ENCODE data around the gene FAM120A.

FAM120A gene

DNA sequence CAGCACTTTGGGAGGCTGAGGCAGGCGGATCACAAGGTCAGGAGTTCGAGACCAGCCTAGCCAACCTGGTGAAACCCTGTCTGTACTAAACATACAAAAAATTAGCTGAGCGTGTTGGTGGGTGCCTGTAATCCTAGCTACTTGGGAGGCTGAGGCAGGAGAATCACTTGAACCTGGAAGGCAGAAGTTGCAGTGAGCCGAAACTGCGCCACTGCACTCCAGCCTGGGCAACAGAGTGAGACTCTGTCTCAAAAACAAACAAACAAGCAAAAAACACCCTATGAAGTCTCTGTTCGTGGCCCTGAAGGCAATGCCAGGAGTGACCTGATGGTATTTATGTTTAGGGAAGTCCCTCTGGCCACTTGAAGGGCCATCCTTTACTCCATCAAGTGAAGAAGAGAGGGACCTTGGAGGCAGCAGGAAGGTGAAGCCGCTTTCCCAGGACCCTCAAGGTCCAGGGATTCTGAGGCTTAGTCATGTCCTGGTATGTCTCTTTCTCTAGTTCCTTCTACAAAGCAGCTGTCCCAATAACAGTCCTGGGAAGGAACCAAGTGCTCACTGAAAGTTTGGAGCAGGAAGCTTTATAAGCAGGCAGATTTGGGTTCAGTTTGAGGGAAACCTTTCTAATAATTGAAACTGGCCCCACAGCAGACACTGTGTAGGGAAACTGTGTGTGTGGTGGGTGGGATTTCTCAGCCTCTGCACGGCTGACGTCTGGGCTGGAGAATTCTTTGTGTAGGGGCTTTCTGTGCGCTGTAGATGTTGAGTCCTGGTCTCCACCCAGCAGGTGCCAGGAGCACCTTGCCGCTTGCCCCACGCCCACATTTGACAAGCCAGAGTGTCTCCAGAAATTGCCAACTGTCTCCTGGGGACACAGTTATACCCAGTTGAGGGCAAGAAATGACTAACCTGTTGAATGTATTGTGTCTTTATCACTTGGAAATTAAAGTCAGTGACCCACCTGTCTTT lies 137.4 kb downstream of the FAM120A start:
- TF ChIP-seq, protein P1, sequence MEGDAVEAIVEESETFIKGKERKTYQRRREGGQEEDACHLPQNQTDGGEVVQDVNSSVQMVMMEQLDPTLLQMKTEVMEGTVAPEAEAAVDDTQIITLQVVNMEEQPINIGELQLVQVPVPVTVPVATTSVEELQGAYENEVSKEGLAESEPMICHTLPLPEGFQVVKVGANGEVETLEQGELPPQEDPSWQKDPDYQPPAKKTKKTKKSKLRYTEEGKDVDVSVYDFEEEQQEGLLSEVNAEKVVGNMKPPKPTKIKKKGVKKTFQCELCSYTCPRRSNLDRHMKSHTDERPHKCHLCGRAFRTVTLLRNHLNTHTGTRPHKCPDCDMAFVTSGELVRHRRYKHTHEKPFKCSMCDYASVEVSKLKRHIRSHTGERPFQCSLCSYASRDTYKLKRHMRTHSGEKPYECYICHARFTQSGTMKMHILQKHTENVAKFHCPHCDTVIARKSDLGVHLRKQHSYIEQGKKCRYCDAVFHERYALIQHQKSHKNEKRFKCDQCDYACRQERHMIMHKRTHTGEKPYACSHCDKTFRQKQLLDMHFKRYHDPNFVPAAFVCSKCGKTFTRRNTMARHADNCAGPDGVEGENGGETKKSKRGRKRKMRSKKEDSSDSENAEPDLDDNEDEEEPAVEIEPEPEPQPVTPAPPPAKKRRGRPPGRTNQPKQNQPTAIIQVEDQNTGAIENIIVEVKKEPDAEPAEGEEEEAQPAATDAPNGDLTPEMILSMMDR (conservative IDR thresholded peaks at IDR 0.05; ENCODE audit: low read length): no peak
- H3K4me3 ChIP-seq (ENCODE audit: low read length): no peak overlapping the region
- peak; percentile 35 for DNase-seq (ENCODE audit: low read depth)

DNA sequence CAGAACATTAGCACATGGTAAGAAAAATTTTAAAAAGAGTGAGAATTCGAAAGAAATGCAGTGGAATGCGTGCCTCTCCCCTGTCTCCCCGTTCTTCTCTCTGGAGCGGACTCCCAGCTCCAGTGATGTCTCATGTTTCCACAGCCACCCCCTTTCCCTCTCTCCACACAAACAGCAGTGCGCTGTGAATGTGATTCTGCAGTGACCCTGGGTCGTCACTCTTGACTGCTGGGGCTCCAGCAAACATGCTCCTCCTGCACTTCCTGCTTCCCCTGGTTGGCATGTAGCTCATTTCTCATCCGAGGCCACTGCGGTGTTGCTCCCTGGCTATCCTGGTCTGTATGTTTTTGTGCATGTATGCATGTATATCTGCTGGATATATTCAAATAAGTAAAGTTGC lies 138.2 kb downstream of the FAM120A start:
- TF ChIP-seq, protein P1 (conservative IDR thresholded peaks at IDR 0.05; ENCODE audit: low read length): no peak
- H3K4me3 ChIP-seq (ENCODE audit: low read length): peak overlapping the region; percentile 13; the same call in 1 of the 2 replicates
- peak; percentile 55 for DNase-seq (ENCODE audit: low read depth)

DNA sequence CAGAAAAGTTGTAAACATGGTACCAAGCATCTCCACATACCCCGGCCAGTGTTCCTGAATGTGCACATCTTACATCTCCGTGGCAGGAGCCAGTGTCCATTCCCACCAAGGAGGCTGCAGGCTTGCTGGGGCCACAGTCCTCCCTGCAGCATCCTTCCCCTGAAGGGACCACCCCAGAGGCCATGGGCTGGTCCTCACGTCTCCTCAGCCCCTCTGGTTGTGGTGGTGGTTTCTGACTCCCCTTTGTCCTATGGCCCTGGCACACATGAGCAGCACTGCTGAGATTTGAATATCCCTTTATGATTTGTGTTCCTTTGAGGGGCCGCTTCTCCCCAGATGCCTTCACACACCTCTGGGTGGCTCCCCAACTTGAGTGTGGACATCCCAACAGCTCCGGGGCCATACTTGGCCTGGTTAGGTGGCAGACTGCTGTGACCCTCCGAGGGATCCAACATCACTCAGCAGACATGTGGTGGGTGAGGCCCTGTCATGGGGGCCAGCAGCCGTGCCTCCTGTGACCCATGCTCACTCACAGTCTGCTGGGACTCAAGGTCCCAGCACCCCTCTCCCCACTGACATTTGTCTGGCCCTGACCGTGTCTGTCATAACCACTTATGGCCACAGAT lies 139.2 kb downstream of the FAM120A start:
- DNase-seq (ENCODE audit: low read depth): no peak
- no peak overlapping the region for H3K4me3 ChIP-seq (ENCODE audit: low read length)
- TF ChIP-seq, protein P1 (conservative IDR thresholded peaks at IDR 0.05; ENCODE audit: low read length): no peak

DNA sequence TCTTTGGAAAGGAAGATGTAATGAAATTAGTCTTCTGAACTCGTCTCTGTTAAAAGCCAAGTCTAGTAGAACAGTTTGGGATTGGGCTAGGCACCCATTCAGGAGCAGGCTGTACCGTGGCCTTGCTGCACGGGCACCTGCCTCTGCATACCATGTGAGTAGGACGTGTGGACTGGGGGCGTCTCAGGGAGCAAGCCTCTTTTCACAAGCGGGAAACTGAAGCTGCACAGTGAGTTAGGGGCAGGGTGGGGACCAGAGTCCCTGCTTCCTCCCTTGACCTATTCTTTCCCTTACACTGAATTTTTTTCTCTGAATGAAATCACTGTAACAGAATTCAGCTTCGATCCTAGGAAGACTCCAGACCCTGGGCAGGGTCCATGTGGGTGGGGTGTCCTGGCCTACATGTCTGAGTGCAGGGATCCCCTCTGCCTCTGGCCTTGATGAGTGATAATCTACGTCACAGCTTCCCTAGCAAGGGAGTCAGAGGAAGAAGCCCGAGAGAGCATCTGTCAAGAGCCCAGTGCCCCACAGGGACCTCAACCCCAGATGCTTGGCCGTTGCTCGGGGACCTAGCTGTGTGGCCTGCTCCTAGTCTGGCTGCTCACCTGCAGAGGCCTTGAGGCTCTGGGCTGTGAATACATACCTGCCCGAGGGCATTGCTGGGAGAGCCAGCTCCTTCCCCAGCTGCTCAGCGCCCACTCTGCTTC lies 140.0 kb downstream of the FAM120A start:
- TF ChIP-seq, protein P1 (conservative IDR thresholded peaks at IDR 0.05; ENCODE audit: low read length): no peak
- no peak overlapping the region for H3K4me3 ChIP-seq (ENCODE audit: low read length)
- DNase-seq (ENCODE audit: low read depth): no peak

DNA sequence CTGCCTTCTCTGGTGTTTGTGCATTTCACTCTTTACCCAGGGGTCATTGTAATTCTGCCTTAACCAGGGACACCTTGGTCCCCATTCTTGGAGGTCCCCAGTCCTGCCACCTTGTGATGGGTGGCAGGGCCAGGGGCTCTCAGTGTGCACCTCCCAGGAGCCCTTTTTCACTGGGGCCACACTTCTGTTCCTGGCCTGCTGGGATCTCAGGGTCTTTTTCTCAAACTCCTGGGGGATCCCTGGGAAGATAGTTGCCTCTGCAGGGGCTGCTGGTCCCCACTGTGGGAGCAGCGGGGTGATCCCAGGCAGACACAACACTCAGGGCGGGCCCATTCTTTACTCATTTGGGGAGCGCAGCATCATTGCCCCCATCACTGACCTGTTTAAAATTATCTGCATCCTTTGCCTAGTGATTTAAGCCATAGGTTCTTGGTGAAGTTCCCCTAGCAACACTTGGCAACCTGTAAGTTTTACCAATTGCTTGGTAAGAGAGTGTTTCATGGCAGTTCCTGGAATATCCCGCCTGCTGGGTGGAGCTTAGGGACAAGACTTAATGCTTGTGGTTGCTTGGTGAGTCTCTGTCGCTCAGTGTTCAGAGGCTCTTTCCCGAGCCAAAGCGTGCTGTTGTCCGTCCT lies 140.6 kb downstream of the FAM120A start:
- TF ChIP-seq, protein P1 (conservative IDR thresholded peaks at IDR 0.05; ENCODE audit: low read length): no peak
- DNase-seq (ENCODE audit: low read depth): peak; percentile 58
- no peak overlapping the region for H3K4me3 ChIP-seq (ENCODE audit: low read length)

DNA sequence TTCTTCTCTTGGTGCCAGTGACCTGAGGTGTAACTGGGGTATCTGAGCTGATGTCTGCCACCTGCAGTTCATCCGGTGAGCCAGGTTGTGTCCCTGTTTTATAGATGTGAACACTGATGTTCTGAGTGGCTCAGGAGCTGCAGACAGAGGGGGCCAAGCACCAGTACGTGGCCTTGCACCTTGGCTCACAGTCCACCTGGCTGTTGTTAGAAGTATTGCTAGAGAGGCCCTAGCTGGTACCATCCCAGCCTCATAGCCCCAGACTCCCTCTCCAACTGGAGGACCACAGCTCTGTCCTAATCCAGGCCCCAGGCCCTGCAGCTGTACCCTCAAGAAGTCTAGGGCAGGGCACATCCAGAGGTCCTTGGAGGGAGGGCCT lies 141.1 kb downstream of the FAM120A start:
- no peak overlapping the region for H3K4me3 ChIP-seq (ENCODE audit: low read length)
- no peak for DNase-seq (ENCODE audit: low read depth)
- TF ChIP-seq, protein P1 (conservative IDR thresholded peaks at IDR 0.05; ENCODE audit: low read length): peak; percentile 13
